Stimulated activated naive CD8-positive, alpha-beta T cell treated with anti-CD3 and anti-CD28 coated beads, Interleukin-15, Interleukin-2, amounts not matched to agents 100 ng/mL and 50 ng/mL, for 24 hours (primary cell): Measurements from ENCODE around the gene A1CF.
"Not testable (repeated sequence)": the region's sequence is repeated elsewhere in the genome, so short reads cannot be mapped to it uniquely, and the experiment has no call there.

ENCODE experiments used
- H3K27ac Mint-ChIP-seq: one replicate; pipeline ENCODE4 v1.8.0; 2021; ENCODE audit warnings: mild to moderate bottlenecking, mixed read lengths
- H3K27me3 Mint-ChIP-seq: one replicate; pipeline ENCODE4 v1.8.0; 2021; ENCODE audit warnings: mixed read lengths
- H3K36me3 Mint-ChIP-seq: one replicate; pipeline ENCODE4 v1.8.0; 2021; ENCODE audit warnings: low read depth, mixed read lengths
- H3K4me1 Mint-ChIP-seq: one replicate; pipeline ENCODE4 v1.8.0; 2021; ENCODE audit warnings: low read depth, mixed read lengths
- H3K4me3 Mint-ChIP-seq: one replicate; pipeline ENCODE4 v1.8.0; 2021; ENCODE audit warnings: mild to moderate bottlenecking, mixed read lengths
- H3K9me3 Mint-ChIP-seq: one replicate; pipeline ENCODE4 v1.8.0; 2021; ENCODE audit warnings: mixed read lengths

The A1CF gene

GRCh38 chr10:50782017-50782416 lies 103.4 kb downstream of the A1CF start:
- H3K27ac Mint-ChIP-seq, H3K4me1 Mint-ChIP-seq, H3K4me3 Mint-ChIP-seq, H3K36me3 Mint-ChIP-seq, H3K27me3 Mint-ChIP-seq, H3K9me3 Mint-ChIP-seq: not testable (repeated sequence)

- H3K9me3 Mint-ChIP-seq, H3K27ac Mint-ChIP-seq, H3K4me1 Mint-ChIP-seq, H3K36me3 Mint-ChIP-seq, H3K27me3 Mint-ChIP-seq, H3K4me3 Mint-ChIP-seq: not testable (repeated sequence)
Measured at GRCh38 chr10:50780036-50780435, 105.4 kb downstream of the A1CF start.

GRCh38 chr10:50774868-50775267 lies 110.6 kb downstream of the A1CF start:
- H3K36me3 Mint-ChIP-seq, H3K4me1 Mint-ChIP-seq, H3K4me3 Mint-ChIP-seq, H3K27ac Mint-ChIP-seq, H3K27me3 Mint-ChIP-seq, H3K9me3 Mint-ChIP-seq: not testable (repeated sequence)

GRCh38 chr10:50772042-50772441 lies 113.4 kb downstream of the A1CF start:
- H3K4me3 Mint-ChIP-seq, H3K9me3 Mint-ChIP-seq, H3K36me3 Mint-ChIP-seq, H3K27me3 Mint-ChIP-seq, H3K27ac Mint-ChIP-seq, H3K4me1 Mint-ChIP-seq: not testable (repeated sequence)

GRCh38 chr10:50766774-50767513 lies 118.5 kb downstream of the A1CF start:
- H3K9me3 Mint-ChIP-seq, H3K4me1 Mint-ChIP-seq, H3K27ac Mint-ChIP-seq, H3K4me3 Mint-ChIP-seq, H3K27me3 Mint-ChIP-seq, H3K36me3 Mint-ChIP-seq: not testable (repeated sequence)
